NCI-H2196 treated with DMSO at 0.1 percent for 48 hours (cell line): ENCODE results near the gene ZCCHC3.
A peak's percentile ranks its signal among the peaks of the same experiment; 100 is the strongest.
"Not testable (repeated sequence)": the region's sequence is repeated elsewhere in the genome, so short reads cannot be mapped to it uniquely, and the experiment has no call there.

Experiments used
- DNase-seq: peaks from one replicate; lab custom pipeline; 2025; ENCODE audit not compliant: unreplicated experiment; lab: John Stamatoyannopoulos, UW

The ZCCHC3 gene

DNA sequence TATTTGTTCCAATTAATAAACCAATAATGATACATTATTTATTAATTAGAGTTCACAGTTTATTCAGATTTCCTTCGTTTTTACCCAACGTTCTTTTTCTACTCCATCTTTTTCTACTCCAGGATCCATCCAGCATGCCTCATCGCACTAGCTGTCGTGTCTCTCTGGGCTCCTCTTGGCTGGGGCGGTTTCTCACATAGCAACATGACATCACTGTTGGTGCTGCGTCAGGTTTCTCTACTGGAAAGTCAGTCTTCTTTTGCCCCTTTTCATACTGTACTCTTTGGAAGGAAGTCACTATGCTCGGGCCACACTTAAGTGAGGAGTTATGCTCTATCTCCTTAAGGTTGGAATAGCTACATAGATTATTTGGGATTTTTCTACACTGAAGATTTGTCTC, 14.2 kb downstream of the ZCCHC3 start:
- DNase-seq: no peak

DNA sequence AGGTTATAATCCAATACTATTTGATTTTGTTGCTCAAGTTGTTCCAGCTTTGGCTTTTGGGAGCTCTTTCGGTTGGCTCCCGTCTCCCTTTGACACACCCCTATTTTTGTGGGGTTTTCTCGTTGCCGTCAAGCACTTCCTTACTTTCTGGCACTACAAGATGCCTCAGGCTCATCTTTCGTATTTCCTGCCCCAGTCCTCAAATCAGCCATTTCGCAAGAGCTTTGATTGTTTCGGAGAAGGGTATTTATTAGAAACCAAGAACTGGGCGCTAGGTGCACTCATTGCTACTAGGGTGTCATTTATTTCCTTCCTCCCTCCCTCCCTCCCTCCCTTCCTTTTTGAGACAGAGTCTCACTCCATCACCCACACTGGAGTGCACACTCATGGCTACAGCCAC, 14.7 kb downstream of the ZCCHC3 start:
- no peak for DNase-seq

DNA sequence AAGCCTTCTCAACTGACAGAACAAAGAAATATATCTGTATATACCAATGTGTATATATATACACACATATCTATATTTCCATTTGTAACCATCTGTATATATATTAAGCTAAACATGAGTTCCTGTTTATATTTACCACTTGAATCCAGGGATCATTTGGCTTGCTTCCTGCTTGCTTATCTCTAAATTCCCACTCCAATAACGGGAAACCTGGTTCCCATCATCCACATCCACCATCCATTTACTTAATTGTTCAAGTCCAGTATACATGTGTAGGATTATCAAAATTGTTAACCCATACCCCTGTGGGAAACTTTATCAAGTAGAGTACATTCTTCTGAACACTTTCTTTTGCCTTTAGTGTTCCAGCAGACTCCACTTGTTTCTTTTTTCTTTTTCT, 15.5 kb downstream of the ZCCHC3 start:
- no peak for DNase-seq

GRCh38 chr20:313402-313801, 16.0 kb downstream of the ZCCHC3 start:
- no peak for DNase-seq

- DNase-seq: no peak
These were observed 16.6 kb downstream of the ZCCHC3 start for GRCh38 chr20:313948-314347.

GRCh38 chr20:316316-317068, 19.1 kb downstream of the ZCCHC3 start:
- DNase-seq: no peak

- peak; percentile 79 for DNase-seq
These were observed 27.0 kb downstream of the ZCCHC3 start for GRCh38 chr20:324177-325044.

GRCh38 chr20:325045-325888, 27.9 kb downstream of the ZCCHC3 start, which contains the start of gene SOX12:
Gene SOX12, plus strand, starts transcription at chr20:325552. Its CDS starts 373 bp downstream, at chr20:325925.
- DNase-seq: peak; percentile 91

DNA sequence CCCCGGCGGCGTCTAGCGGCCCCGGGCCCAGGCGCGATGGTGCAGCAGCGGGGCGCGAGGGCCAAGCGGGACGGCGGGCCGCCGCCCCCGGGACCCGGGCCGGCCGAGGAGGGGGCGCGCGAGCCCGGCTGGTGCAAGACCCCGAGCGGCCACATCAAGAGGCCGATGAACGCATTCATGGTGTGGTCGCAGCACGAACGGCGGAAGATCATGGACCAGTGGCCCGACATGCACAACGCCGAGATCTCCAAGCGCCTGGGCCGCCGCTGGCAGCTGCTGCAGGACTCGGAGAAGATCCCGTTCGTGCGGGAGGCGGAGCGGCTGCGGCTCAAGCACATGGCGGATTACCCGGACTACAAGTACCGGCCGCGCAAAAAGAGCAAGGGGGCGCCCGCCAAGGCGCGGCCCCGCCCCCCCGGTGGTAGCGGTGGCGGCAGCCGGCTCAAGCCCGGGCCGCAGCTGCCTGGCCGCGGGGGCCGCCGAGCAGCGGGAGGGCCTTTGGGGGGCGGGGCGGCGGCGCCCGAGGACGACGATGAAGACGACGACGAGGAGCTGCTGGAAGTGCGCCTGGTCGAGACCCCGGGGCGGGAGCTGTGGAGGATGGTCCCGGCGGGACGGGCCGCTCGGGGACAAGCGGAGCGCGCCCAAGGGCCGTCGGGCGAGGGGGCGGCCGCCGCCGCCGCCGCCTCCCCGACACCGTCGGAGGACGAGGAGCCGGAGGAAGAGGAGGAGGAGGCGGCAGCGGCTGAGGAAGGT, 28.7 kb downstream of the ZCCHC3 start:
- DNase-seq: no peak

DNA sequence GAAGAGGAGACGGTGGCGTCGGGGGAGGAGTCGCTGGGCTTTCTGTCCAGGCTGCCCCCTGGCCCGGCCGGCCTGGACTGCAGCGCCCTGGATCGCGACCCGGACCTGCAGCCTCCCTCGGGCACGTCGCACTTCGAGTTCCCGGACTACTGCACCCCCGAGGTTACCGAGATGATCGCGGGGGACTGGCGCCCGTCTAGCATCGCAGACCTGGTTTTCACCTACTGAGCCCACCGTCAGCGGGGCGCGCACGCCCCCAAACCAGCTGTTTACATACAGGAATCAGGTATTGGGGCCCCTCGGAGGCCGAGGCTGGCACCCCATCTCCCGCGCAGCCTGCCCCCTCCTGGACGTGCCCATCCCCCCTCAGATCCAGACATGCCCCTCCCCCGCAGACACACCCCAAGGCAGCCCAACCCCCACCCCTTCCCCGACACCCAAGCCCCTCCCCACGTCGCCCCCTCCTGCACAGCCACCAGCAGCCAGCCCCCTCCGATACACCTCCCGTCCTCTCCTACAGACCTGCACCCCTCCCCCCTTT, 29.3 kb downstream of the ZCCHC3 start:
- no peak for DNase-seq

GRCh38 chr20:327186-328026, 30.0 kb downstream of the ZCCHC3 start:
- DNase-seq: peak; percentile 81

DNA sequence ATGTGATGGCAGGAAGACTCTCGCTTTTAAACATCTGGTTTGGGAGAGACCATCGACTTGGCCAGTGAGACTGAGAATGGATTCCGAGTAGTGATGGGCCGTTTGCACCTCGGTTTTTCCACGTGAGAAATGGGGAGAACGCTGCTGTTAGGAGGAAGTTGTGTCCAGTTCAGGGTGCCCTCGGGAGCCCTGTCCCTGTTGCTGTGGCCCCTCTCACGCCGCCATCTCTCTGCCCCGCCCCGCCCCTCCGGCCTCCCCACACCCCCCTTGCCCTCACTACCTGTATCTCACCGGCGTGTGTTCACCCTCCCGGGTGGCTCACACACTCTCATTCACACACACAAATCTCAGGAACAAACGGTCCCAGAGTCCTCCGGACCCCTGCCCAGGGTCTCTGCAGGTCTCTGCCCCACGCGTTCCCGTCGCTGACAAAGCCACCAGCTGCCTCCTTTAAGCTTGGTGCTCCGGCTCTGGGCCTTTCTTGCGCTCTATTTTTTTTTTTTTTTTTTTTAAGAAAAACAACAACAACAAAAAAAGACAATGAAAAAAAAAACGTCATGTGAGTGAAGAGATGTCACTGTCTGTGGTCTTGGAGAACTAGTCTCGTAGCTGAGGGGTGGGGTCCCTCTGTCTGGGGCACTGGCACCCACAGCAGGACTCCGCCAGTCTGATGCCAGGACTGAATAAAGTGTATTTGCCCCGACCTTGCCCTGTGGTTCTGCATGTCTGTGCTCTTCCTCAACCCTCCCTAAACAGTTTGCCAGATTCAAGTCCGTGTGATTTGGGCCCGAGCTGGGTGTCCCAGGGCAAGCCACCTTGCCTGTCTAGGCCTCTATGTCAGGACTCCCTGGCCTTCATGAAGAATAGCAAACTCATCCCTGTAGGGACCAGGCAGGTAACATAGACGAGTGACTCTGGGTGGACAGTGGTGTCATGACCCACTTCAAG, 30.9 kb downstream of the ZCCHC3 start:
- DNase-seq: no peak

GRCh38 chr20:328975-329695, 31.8 kb downstream of the ZCCHC3 start:
- no peak for DNase-seq

GRCh38 chr20:329851-330232, 32.5 kb downstream of the ZCCHC3 start:
- no peak for DNase-seq

GRCh38 chr20:330233-331149, 33.1 kb downstream of the ZCCHC3 start:
- peak; percentile 48 for DNase-seq

DNA sequence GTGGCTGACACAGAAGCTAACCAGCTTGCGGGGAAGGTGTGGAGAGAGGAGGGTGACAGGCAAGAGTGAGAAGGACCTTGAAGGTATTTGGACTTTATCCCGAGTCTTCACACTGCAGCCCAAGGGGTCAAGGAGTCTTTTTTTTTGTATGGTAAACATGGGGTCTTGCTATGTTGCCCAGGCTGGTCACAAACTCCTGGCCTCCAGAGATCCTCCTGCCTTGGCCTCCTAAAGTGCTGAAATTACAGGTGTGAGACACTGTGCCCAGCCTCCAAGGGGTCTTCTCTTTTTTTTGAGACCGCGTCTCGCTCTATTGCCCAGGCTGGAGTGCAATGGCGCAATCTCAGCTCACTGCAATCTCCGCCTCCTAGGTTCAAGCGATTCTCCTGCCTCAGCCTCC, 37.2 kb downstream of the ZCCHC3 start:
- no peak for DNase-seq

DNA sequence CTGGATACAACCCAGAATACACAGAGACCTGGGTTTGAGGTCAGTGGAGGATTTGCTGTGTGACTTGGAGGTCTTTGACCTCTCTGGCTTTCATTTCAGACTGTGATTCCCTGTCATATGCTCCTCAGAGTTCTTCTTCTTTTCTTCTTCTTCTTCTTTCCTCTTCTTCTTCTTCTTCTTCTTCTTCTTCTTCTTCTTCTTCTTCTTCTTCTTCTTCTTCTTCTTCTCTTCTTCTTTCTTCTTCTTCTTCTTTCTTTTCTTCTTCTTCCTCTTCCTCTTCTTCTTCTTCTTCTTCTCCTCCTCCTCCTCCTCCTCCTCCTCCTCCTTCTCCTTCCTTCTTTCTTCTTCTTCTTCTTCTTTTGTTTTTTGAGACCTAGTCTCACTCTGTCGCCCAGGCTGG, 38.7 kb downstream of the ZCCHC3 start:
- not testable (repeated sequence) for DNase-seq
